HCT116 (cell line): ENCODE results near the gene RFX8. TPM values are rescaled to one million over a fixed set of nuclear protein-coding genes. Genes with fewer than 3 reads are reported as not detected.

ENCODE experiments used
- ATAC-seq: fragments of 200-7000 bp; cut with Tn5 transposase; 2 replicates; pipeline ENCODE4 v1.9.1; 2020; ENCODE audit warnings: mild to moderate bottlenecking, moderate library complexity
- BruUV-seq: library from RNA; stranded (reverse); fragments of 400-500 nt; replicated peaks from 2 replicates; lab custom pipeline; 2021; lab: Mats Ljungman, UMichigan
- CTCF ChIA-PET: fragments of 300-600 bp; sonication (Branson Sonifier 250); formaldehyde crosslinking; loops from one replicate; lab custom pipeline; 2021; ENCODE audit warnings: antibody characterized with exemption; lab: Charles Lee
- POLR2A ChIA-PET: fragments of 300-600, 350-600 bp; sonication (Branson Sonifier 250); formaldehyde crosslinking; loops from one replicate; lab custom pipeline; 2021; ENCODE audit warnings: antibody characterized with exemption; lab: Charles Lee
- RAD21 ChIA-PET, 2 experiments: fragments of 300-600 bp; sonication (Branson Sonifier 250); formaldehyde crosslinking; loops; one replicate each; lab custom pipeline; 2023; ENCODE audit warnings: low total read pairs in 2 of 2; ENCODE audit not compliant: uncharacterized antibody in 2 of 2, unreplicated experiment in 2 of 2, low non-redundant PET in 1 of 2; lab: Charles Lee
- DNase-seq: peaks from one replicate; pipeline ENCODE4 v3.0.0-alpha.2; 2010; ENCODE audit warnings: low read depth, low spot score
- H2AFZ ChIP-seq: fragments of 200-600 bp; shearing (Covaris generic), sonication (generic); 2 replicates; pipeline ENCODE4 v1.6.1; 2017; ENCODE audit warnings: low read depth, mixed run types, mixed read lengths, antibody characterized with exemption, low read length; ENCODE audit not compliant: poor library complexity, severe bottlenecking
- H3K27ac ChIP-seq: 2 replicates; pipeline ENCODE4 v1.5.1; 2012; ENCODE audit warnings: low read depth, low read length
- H3K27me3 ChIP-seq: fragments of 200-600 bp; sonication (generic); 2 replicates; pipeline ENCODE4 v1.6.1; 2016; ENCODE audit warnings: mixed run types, low read length, mixed read lengths; ENCODE audit not compliant: insufficient read depth
- H3K36me3 ChIP-seq, 2 experiments: fragments of 200-500 bp in 1 of 2; fragments of 200-600 bp in 1 of 2; sonication (Bioruptor generic) in 1 of 2; sonication (generic) in 1 of 2; 2 replicates each; pipeline versions ENCODE4 v1.5.1 to v1.6.1; 2014 to 2016; ENCODE audit warnings: low read length in 2 of 2, inconsistent platforms in 1 of 2, mixed read lengths in 1 of 2, mixed run types in 1 of 2; ENCODE audit not compliant: insufficient read depth in 2 of 2, control insufficient read depth in 1 of 2
- H3K4me1 ChIP-seq, 2 experiments: fragments of 200-600 bp in 1 of 2; sonication (generic) in 1 of 2; 2 replicates each; pipeline versions ENCODE4 v1.5.1 to v1.6.1; 2012 to 2017; ENCODE audit warnings: low read length in 2 of 2, inconsistent platforms in 1 of 2, mild to moderate bottlenecking in 1 of 2, mixed read lengths in 1 of 2, mixed run types in 1 of 2, moderate library complexity in 1 of 2; ENCODE audit not compliant: insufficient read depth in 2 of 2, control insufficient read depth in 1 of 2
- H3K4me2 ChIP-seq: fragments of 200-600 bp; sonication (generic); 2 replicates; pipeline ENCODE4 v1.6.1; 2017; ENCODE audit warnings: mixed run types, low read length, mixed read lengths
- H3K4me3 ChIP-seq, 2 experiments: fragments of 200-600 bp in 1 of 2; sonication (generic) in 1 of 2; replicated peaks in 1 of 2; 2 replicates each; pipeline ENCODE4 v1.5.1; 2011 to 2016; ENCODE audit warnings: low read length in 2 of 2, control low read depth in 1 of 2, low read depth in 1 of 2, mild to moderate bottlenecking in 1 of 2, mixed read lengths in 1 of 2, mixed run types in 1 of 2
- H3K79me2 ChIP-seq: fragments of 200-600 bp; sonication (generic); 2 replicates; pipeline ENCODE4 v1.6.1; 2017; ENCODE audit warnings: mild to moderate bottlenecking, mixed run types, low read length, moderate library complexity, mixed read lengths; ENCODE audit not compliant: insufficient read depth
- H3K9ac ChIP-seq: fragments of 200-600 bp; sonication (generic); 2 replicates; pipeline ENCODE4 v1.6.1; 2016; ENCODE audit warnings: low read length, mixed read lengths
- H3K9me2 ChIP-seq: fragments of 200-600 bp; sonication (generic), shearing (Covaris generic); 2 replicates; pipeline ENCODE4 v1.6.1; 2017; ENCODE audit warnings: mixed run types, mild to moderate bottlenecking, moderate library complexity; ENCODE audit not compliant: insufficient read depth
- H3K9me3 ChIP-seq, 2 experiments: fragments of 200-500 bp in 1 of 2; fragments of 200-600 bp in 1 of 2; sonication (Bioruptor generic) in 1 of 2; sonication (generic) in 1 of 2; 2 replicates each; pipeline ENCODE4 v1.6.1; 2014 to 2017; ENCODE audit warnings: low read length in 2 of 2, mixed read lengths in 2 of 2, inconsistent platforms in 1 of 2, low read depth in 1 of 2, mild to moderate bottlenecking in 1 of 2, mixed run types in 1 of 2, moderate library complexity in 1 of 2; ENCODE audit not compliant: control insufficient read depth in 1 of 2, insufficient read depth in 1 of 2
- H4K20me1 ChIP-seq: fragments of 200-600 bp; sonication (generic), shearing (Covaris generic); 2 replicates; pipeline ENCODE4 v1.6.1; 2017; ENCODE audit warnings: mixed run types, mild to moderate bottlenecking, moderate library complexity; ENCODE audit not compliant: insufficient read depth
- CBX3 ChIP-seq: IDR thresholded peaks from 2 replicates; pipeline ENCODE4 v1.6.1; 2012; ENCODE audit warnings: low read depth
- EGR1 ChIP-seq: IDR thresholded peaks from 2 replicates; pipeline ENCODE4 v1.6.1; 2012; ENCODE audit warnings: low read depth
- EZH2 ChIP-seq: fragments of 200-600 bp; sonication (generic); IDR thresholded peaks from 2 replicates; pipeline ENCODE4 v1.6.1; 2017; ENCODE audit warnings: antibody characterized with exemption, mixed run types
- FOSL1 ChIP-seq: IDR thresholded peaks from 2 replicates; pipeline ENCODE4 v1.6.1; 2012; ENCODE audit warnings: low read depth
- POLR2AphosphoS5 ChIP-seq: IDR thresholded peaks from 2 replicates; pipeline ENCODE4 v1.6.1; 2011; ENCODE audit warnings: mild to moderate bottlenecking, low read depth, low read length, moderate library complexity
- RAD21 ChIP-seq: IDR thresholded peaks from 2 replicates; pipeline ENCODE4 v1.6.1; 2012; ENCODE audit warnings: low read depth, mild to moderate bottlenecking
- intact Hi-C: fragments of 100-400 bp; cut with micrococcal nuclease; formaldehyde crosslinking; loops from 2 replicates; pipeline ENCODE4 v1.10.0; 2022
- total RNA-seq: library from RNA; stranded (reverse); gene quantifications from one replicate; pipeline ENCODE4 v1.2.1, GENCODE V29; 2021; ENCODE audit not compliant: unreplicated experiment
- TF ChIP-seq, protein P1 (sequence below): IDR thresholded peaks from 2 replicates; pipeline ENCODE4 v1.6.1; 2012
- TF ChIP-seq, protein P2 (sequence below), 3 experiments: fragments of 200-600 bp in 1 of 3; sonication (generic) in 1 of 3; IDR thresholded peaks in 2 of 3; conservative IDR thresholded peaks in 1 of 3; 2 replicates each; pipeline ENCODE4 v1.5.1; 2012 to 2017; ENCODE audit warnings: low read depth in 2 of 3, low read length in 2 of 3, antibody characterized with exemption in 1 of 3, borderline replicate concordance in 1 of 3, control low read depth in 1 of 3, mild to moderate bottlenecking in 1 of 3, mixed read lengths in 1 of 3, mixed run types in 1 of 3, moderate library complexity in 1 of 3; ENCODE audit not compliant: insufficient read depth in 1 of 3

The RFX8 gene
- total RNA-seq, 1 experiment from 2014 or later = not detected

DNA sequence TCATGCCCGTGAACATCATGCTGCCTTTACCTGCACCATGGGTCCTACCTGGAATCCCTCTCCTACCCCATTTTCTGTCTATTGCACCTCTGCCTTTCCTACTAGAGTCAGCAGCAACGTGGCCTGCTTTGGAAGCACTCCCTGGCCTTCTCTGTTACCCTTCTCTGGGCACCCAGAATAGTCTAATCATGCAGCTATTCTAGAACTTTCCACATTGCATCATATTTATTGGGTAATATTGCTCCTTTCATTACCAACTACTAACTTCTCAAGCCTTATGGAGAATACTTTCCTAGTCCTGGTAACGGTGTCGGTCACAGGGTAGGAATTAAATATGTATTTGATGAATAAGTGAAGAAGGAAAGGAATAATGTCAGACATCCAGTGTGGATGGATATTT, 54.3 kb downstream of the RFX8 start:
- CTCF ChIA-PET = no interaction called here
- intact Hi-C loops = loop anchor here (10.0 kb wide), 1 partner anchor 744 kb away; no protein-coding TSS in a partner anchor

DNA sequence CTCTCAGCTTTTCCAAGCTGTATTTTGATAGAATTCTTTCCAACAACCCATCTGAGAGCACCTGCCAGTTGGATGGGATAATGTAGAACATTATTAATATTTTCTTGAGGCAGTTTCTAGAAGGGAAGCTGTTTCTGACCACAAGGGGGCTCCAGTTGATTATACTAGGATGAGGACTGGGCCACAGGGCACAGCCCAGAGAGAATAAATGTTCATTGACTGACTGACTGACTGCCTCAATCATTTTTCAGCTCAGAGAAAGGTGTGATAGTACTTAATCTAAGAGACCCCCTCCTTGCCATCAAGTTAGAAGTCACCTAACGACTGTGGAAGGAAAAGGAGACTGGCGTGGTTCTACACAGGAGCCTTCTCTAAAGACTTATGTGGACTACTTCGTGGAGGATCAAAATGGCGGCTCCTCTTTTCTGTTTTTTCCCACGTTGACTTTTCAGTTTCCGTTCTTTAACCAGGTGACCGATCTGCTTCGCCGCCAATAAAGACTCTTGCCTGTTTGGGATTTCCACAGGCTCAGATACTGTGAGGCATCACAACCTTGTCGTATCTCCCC, 55.7 kb downstream of the RFX8 start:
- Histone ChIP-seq H3K4me1 (no peaks in the 10 kb centered on the region), H3K36me3 (no peaks in the 10 kb centered on the region), H3K27me3 (no peaks in the 10 kb centered on the region), H3K27ac (no peak overlapping the region), H4K20me1 (no peaks in the 10 kb centered on the region), H3K79me2 (no peaks in the 10 kb centered on the region), H3K9ac (no peak overlapping the region), H3K9me3 (no peaks in the 10 kb centered on the region), H3K9me2 (no peaks in the 10 kb centered on the region), H3K4me3 (no peak overlapping the region), H2AFZ (peak overlapping the region; percentile 31), H3K4me2 (no peak overlapping the region)
- RAD21 ChIA-PET = interaction anchor here (0.5 to 1.1 kb wide), 5 partner anchors 64 to 1023 kb away, joined by 3 to 5 read pairs (median 4); no protein-coding TSS in a partner anchor
- ATAC-seq = peak; percentile 91
- DNase-seq = peak; percentile 49
- no peak for TF ChIP-seq POLR2AphosphoS5
- no peak for TF ChIP-seq EZH2
- TF ChIP-seq EGR1 = no peak
- TF ChIP-seq, protein P1, sequence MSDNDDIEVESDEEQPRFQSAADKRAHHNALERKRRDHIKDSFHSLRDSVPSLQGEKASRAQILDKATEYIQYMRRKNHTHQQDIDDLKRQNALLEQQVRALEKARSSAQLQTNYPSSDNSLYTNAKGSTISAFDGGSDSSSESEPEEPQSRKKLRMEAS = no peak
- peak; percentile 91 for TF ChIP-seq RAD21
- peak; percentile 18; the same call in 1 of the 2 replicates for TF ChIP-seq CBX3
- no peak for TF ChIP-seq FOSL1
- TF ChIP-seq, protein P2, sequence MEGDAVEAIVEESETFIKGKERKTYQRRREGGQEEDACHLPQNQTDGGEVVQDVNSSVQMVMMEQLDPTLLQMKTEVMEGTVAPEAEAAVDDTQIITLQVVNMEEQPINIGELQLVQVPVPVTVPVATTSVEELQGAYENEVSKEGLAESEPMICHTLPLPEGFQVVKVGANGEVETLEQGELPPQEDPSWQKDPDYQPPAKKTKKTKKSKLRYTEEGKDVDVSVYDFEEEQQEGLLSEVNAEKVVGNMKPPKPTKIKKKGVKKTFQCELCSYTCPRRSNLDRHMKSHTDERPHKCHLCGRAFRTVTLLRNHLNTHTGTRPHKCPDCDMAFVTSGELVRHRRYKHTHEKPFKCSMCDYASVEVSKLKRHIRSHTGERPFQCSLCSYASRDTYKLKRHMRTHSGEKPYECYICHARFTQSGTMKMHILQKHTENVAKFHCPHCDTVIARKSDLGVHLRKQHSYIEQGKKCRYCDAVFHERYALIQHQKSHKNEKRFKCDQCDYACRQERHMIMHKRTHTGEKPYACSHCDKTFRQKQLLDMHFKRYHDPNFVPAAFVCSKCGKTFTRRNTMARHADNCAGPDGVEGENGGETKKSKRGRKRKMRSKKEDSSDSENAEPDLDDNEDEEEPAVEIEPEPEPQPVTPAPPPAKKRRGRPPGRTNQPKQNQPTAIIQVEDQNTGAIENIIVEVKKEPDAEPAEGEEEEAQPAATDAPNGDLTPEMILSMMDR (IDR thresholded peaks at IDR 0.05 in 2 of 3, conservative IDR thresholded peaks at IDR 0.05 in 1 of 3; ENCODE audit: borderline replicate concordance in 1 of 3, insufficient read depth in 1 of 3, low read depth in 2 of 3, low read length in 2 of 3) = peak; percentile 71 to 82 (median 80)
- BruUV-seq = no TSS peak
- CTCF ChIA-PET = interaction anchor here (0.5 to 3.2 kb wide), 13 partner anchors 10 to 821 kb away, joined by 3 to 18 read pairs (median 3); no protein-coding TSS in a partner anchor
- intact Hi-C loops = loop anchor here (1.0 to 10.0 kb wide), 6 partner anchors 76 to 1030 kb away; no protein-coding TSS in a partner anchor
- POLR2A ChIA-PET = no interaction called here

More for the DNA sequence above, 54.3 kb downstream of the RFX8 start:
- ChIA-PET POLR2A (no interaction called here), RAD21 (no interaction called here)
- H3K4me2 ChIP-seq = no peak overlapping the region
- H4K20me1 ChIP-seq = no peaks in the 10 kb centered on the region
- no peaks in the 10 kb centered on the region for H3K4me1 ChIP-seq
- no peaks in the 10 kb centered on the region for H3K27me3 ChIP-seq
- H3K4me3 ChIP-seq = no peak overlapping the region
- no peaks in the 10 kb centered on the region for H3K9me3 ChIP-seq
- no TSS peak for BruUV-seq
- H3K27ac ChIP-seq = no peak overlapping the region
- H3K9ac ChIP-seq = no peak overlapping the region
- TF ChIP-seq CBX3 = no peak
- H3K36me3 ChIP-seq = no peaks in the 10 kb centered on the region
- DNase-seq (no peak), ATAC-seq (no peak)
- no peaks in the 10 kb centered on the region for H3K79me2 ChIP-seq
- H3K9me2 ChIP-seq = no peaks in the 10 kb centered on the region
- no peak overlapping the region for H2AFZ ChIP-seq
